Neuron (in vitro differentiated cells): ENCODE results near the gene FBXL5.

Experiments
- H2AFZ ChIP-seq: one replicate; pipeline ENCODE4 v1.6.1; 2013; ENCODE audit warnings: low read depth, mild to moderate bottlenecking, inconsistent platforms, low read length, moderate library complexity
- H3K27me3 ChIP-seq: one replicate; pipeline ENCODE4 v1.6.1; 2013; ENCODE audit warnings: low read length; ENCODE audit not compliant: insufficient read depth
- H3K36me3 ChIP-seq: one replicate; pipeline ENCODE4 v1.6.1; 2013; ENCODE audit warnings: low read length; ENCODE audit not compliant: insufficient read depth
- H3K4me1 ChIP-seq: one replicate; pipeline ENCODE4 v1.6.1; 2013; ENCODE audit warnings: low read length; ENCODE audit not compliant: insufficient read depth
- H3K4me3 ChIP-seq: 2 replicates; pipeline ENCODE4 v1.5.1; 2013; ENCODE audit warnings: mild to moderate bottlenecking, low read length, moderate library complexity
- H3K9me3 ChIP-seq: one replicate; pipeline ENCODE4 v1.6.1; 2013; ENCODE audit warnings: low read length

FBXL5 gene

GRCh38 chr4:15558561-15558960 is 96.6 kb downstream of the FBXL5 start:
- Histone ChIP-seq H3K27me3 (no peaks in the 10 kb centered on the region), H3K4me1 (no peaks in the 10 kb centered on the region), H2AFZ (no peak overlapping the region), H3K4me3 (no peak overlapping the region), H3K36me3 (peaks cover 31% of the 10 kb centered on the region), H3K9me3 (no peaks in the 10 kb centered on the region)

- Histone ChIP-seq H3K36me3 (peaks cover 28% of the 10 kb centered on the region), H3K9me3 (no peaks in the 10 kb centered on the region), H3K27me3 (no peaks in the 10 kb centered on the region), H2AFZ (no peak overlapping the region), H3K4me3 (no peak overlapping the region), H3K4me1 (no peaks in the 10 kb centered on the region)
These were observed 97.2 kb downstream of the FBXL5 start for GRCh38 chr4:15557786-15558550.

- H3K4me1 ChIP-seq, result no peaks in the 10 kb centered on the region
- no peak overlapping the region for H3K4me3 ChIP-seq
- H2AFZ ChIP-seq, result no peak overlapping the region
- H3K36me3 ChIP-seq, result peaks cover 22% of the 10 kb centered on the region
- no peaks in the 10 kb centered on the region for H3K9me3 ChIP-seq
- no peaks in the 10 kb centered on the region for H3K27me3 ChIP-seq
These were observed 98.6 kb downstream of the FBXL5 start for GRCh38 chr4:15556511-15557092.
